Amniotic stem cell (primary cell): Measurements from ENCODE around the gene PPP1R2.
"Not testable (repeated sequence)": the region's sequence is repeated elsewhere in the genome, so short reads cannot be mapped to it uniquely, and the experiment has no call there.

Experiments used
- DNase-seq: peaks from one replicate; lab custom pipeline; 2025; lab: John Stamatoyannopoulos, UW

Gene PPP1R2

DNA sequence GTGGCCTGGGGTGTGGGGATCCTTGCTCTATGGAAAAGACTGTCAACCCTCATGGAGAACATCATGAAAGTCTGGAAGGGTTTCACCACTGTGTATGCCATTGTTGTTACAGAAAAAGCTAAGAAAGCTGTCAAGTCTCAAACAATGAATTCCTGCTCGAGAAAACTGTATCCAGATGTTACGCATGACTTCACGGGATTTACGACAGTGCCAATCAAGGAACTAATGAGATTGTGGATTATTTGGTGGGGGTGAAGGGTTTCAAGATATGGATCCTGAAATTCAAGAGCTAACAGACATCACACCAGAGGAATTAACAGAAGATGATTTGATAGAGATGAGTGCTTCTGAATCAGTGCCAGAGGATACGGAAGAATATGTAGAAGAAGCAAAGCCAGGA is 7.8 kb downstream of the PPP1R2 start:
- no peak for DNase-seq

DNA sequence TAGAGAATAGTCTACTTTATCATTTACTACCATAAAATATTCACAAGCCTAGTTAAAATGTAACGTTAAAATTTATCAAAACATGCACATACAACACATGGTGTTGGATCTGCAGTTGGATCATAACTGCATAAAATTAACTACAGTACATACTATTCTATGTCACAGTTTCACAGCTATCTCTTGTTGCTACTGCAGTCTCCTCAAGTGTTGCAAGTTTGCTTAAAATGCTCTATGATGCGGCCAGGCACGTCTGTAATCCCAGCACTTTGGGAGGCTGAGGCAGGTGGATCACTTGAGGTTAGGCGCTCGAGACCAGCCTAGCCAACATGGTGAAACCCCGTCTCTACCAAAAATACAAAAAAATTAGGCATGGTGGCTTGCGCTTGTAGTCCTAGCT is 10.3 kb downstream of the PPP1R2 start:
- no peak for DNase-seq

DNA sequence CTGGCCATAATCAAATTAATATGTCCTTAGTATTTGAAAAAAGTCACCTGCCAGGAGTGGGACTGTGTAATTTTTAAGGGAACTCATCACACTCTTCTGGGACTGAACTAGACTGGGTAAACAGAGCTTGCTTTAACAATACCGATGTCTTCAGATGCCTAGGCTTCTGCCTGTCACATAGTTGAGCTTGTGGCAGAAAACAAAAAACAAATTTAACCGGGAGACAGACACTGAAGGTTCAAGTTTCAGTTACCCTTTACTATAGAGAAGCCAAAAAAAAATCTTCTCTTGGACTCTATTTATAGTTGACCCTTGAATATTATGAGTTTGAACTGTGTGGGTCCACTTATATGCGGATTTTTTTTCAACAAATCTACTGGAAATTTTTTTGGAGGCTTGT is 10.8 kb downstream of the PPP1R2 start:
- DNase-seq, result no peak

DNA sequence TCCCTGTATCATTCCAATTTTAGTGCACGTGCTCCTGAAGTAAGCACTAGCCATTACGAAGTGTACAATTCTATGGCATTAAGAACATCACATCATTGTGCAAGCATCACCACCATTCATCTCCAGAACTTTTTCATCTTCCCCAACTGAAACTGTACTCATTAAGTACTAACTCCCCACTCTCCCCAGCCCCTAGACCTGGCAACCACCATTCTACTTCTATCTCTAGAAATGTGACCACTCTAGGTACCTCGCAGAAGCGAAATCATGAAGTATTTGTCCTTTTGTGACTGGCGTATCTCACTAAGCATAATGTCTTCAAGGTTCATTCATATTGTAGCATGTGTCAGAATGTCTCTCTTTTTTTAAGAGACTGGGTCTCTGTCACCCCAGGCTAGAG is 11.4 kb downstream of the PPP1R2 start:
- no peak for DNase-seq

DNA sequence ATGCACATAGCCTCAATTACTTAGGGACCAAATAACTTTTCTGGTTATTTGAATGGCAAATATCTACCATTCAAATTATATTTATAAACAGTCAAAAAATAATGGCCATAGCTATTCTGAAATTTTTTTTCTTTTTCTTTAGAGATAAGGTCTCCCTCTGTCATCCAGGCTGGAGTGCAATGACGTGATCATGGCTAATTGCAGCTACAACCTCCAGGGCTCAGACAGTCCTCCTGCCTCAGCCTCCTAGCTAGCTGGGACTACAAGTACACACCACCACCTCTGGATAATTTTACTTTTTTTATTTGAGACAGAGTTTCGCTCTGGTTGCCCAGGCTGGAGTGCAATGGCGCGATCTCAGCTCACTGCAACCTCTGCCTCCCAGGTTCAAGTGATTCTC is 16.6 kb downstream of the PPP1R2 start:
- no peak for DNase-seq

DNA sequence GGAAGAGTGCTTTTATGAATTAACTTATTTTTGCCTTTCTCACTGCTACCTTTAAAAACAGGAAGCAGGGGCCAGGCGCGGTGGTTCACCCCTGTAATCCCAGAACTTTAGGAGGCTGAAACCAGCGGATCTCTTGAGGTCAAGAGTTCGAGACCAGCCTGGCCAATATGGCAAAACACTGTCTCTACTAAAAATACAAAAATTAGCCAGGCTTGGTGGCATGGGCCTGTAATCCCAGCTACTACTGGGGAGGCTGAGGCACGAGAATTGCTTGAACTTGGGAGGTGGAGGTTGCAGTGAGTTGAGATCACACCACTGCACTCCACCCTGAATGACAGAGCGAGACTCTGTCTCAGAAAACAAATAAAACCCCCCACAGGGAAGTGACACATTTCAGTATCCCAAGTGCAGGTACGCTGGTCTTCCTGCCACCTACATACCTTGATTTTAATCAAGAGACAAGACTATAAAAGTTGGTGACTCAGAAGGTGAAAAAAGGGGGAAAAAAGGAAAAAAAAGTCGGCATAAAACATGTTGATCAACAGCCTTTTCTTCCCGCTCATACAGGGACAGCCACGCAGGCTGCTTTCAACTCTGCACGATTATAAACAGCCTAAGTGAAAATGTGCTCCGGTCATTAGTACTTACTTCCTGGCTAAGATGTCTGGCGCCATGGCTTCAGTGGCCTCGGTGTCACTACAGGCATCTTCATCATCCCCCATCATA is 18.8 kb downstream of the PPP1R2 start:
- no peak for DNase-seq

DNA sequence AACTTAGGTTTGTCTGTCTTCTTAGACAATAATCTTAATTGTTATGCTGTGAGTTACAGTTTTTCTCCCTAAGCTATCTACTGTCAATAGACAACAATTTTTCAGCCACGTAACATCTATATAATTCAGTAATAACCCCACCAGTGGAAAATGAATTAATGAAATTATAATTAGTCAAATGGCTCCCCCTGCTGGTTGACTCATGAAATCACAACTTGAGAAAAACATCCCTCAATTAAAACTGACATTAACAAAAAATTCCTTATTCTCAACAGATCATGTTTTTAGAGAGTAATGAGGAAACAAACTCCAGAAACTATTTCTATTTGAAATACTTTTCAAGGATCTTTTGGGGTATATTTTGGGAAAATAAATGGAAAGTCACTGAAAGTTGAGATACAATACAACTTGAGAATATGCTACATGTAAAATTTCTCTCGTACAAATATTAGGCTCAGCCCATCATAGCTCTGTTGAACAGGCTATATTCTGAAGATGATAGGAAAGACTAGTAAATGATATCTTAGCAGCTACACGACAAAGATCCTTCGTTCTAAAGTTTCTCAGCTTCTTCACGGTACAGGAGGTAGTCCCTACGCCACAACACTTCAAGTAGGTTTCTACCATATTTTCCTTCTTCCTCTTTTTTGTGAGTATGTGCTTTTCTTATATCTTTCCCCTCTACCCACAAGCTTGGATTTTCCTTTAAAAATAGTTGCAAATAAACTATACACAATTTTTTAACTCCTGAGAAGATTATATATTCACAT is 20.7 kb downstream of the PPP1R2 start:
- no peak for DNase-seq

DNA sequence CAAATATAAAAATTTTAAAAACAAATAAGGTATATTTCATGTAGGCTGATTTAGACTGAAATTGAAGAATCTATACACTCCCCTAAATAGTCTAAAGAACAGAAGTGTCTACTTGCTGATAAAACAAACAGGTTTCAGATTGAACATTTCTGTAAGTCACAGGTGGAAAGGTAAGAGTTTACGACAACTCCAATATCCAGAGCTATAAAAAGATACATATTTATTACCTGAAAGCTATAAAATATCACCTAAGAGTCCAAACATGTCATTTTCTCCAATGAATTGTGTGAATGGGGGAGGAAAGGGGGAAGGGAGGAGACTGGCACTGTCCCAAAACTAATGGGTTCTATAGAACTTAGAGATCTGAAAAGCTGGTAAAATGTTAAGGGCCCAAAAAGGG is 26.1 kb downstream of the PPP1R2 start:
- no peak for DNase-seq

DNA sequence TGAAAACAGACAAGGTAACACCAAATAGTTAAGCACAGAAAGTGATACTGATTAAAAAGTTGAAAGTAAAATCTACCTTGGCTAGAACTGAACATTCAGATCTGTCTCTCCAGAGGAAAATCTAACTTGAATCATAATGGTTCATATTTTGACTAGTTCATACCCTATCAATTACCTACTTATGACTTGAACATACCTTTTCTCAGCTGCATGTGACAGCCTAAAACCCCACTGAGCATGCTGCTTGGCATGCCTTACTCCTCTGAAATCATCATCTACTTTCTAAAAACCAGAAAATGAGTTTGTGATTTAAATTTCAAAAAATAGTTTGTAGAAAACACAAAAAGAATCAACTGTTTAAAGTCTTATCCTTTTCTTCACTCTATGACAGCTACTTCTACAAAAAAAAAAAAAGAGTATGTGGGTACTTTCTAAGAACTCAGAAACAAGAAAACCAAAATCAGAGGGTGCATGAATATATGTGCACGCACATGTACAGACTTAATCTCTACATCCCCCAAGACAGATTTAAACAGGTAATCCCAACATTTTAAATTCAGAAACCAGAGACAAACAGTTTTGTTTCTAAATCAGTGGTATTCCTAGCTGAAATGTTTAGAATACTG is 28.4 kb downstream of the PPP1R2 start:
- DNase-seq, result not testable (repeated sequence)

DNA sequence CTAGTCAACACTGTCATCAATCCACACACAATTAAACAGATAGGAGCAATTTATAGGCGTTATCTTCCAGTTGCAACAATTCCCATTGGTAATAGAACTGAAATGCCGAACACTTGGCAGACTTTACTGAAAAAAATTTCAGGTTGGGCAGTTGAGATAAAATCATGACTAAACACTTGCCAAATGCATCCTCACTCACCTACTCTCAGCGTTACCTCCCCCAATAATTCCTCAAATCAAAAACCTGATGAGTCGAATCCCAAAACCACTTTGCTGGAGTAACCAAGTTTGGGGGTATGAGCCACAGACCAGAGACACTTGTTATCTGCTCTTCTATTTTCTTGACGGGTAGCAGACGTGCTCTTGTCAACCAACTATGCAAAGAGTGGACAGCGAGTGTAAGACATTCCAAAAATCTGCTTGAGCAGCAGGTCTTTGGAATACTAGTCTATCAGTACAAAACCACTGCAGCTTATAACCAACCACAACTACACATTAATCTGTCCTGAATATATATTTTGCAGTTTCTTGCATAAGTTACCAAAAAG is 30.3 kb downstream of the PPP1R2 start:
- DNase-seq, result no peak

DNA sequence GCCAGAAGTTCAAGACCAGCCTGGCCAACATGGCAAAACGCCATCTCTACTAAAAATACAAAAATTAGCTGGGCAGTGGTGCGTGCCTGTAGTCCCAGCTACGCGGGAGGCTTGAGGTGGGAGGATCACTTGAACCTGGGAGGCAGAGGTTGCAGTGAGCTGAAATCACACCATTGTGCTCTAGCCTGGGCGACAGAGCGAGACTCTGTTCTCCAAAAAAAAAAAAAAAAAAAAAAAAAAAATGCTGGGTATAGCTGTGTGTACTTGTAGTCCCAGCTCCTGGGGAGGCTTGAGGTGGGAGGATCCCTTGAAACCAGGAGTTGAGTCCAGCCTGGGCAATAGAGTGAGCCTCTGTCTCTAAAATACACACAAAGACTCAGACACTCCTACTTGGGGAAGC is 32.0 kb downstream of the PPP1R2 start:
- DNase-seq, result no peak

DNA sequence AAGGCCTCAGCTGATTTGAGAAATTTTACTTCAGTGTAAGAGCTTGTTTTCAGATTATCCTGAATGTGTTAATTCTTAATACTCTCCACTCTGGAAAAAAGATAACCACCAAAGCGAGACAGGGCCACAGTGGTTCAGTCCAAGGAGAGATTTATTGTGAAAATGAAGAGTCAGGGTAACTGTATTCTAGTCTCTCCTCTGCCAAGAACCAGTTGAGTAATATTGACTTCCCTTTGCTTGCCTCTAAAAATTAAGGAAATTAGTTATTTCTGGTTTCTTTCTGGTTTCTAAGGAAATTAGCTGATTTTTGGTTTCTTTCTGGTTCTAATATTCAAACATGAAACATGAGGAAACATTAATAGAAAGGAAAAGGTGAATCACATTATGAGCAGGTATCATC is 34.9 kb downstream of the PPP1R2 start:
- no peak for DNase-seq

DNA sequence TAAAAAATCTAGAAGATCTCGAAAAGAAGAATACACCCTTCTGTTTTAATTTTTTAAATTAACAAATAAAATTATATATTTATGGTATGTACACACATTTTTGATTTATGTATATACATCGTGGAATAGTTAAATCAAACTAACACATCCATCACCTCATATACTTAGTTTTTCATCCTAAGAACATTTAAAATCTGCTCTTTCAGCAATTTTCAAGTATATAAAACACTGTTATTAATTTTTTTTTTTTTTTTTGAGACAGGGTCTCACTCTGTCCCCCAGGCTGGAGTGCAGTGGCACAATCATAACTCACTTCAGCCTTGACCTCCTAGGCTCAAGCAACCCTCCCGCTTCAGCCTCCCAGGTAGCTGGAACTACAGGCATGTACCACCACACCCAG is 67.5 kb downstream of the PPP1R2 start:
- no peak for DNase-seq

DNA sequence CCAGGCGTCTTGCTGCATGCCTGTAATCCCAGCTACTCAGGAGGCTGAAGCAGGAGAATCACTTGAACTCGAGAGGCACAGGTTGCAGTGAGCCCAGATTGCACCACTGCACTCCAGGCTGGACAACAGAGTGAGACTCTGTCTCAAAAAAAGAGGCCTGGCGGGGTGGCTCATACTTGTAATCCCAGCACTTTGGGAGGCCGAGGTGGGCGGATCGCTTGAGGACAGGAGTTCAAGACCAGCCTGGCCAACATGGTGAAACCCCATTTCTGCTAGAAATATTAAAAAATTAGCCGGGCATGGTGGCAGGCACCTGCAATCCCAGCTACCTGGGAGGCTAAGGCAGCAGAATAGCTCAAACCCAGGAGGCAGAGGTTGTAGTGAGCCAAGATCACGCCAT is 68.0 kb downstream of the PPP1R2 start:
- not testable (repeated sequence) for DNase-seq

DNA sequence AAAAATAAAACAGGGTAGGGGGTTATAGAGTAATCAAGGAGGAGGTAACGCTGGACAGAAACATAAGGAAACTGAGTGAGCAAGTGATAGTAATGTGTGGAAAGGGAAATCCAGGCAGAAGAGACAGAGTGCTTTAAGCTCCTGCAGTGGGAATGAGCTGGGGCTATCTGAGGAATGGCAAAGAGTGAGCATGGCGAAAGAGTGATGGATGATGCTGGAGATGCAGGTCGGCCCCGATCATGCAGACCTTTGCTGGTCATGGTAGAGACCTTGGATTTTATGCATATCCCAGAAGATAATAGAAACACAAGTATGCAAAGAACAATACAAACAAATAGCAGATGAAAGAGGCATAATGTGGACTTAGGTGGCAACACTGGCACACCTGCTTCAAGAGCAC is 74.3 kb downstream of the PPP1R2 start:
- DNase-seq, result no peak

DNA sequence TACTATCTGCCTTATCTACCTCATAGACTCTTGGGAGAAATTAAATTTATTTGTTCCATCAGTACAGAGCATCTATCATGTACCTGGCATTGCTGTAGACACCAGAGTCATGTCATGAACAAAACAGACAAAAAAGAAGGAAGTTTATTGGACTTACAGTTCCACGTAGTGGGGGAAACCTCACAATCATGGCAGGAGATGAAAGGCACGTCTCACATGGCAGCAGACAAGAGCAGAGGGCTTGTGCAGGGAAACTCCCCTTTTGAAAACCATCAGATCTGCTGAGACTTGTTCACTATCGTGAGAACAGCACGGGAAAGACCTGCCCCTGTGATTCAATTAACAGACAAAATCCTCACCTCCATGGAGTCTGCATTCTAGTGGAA is 74.7 kb downstream of the PPP1R2 start:
- DNase-seq, result no peak

DNA sequence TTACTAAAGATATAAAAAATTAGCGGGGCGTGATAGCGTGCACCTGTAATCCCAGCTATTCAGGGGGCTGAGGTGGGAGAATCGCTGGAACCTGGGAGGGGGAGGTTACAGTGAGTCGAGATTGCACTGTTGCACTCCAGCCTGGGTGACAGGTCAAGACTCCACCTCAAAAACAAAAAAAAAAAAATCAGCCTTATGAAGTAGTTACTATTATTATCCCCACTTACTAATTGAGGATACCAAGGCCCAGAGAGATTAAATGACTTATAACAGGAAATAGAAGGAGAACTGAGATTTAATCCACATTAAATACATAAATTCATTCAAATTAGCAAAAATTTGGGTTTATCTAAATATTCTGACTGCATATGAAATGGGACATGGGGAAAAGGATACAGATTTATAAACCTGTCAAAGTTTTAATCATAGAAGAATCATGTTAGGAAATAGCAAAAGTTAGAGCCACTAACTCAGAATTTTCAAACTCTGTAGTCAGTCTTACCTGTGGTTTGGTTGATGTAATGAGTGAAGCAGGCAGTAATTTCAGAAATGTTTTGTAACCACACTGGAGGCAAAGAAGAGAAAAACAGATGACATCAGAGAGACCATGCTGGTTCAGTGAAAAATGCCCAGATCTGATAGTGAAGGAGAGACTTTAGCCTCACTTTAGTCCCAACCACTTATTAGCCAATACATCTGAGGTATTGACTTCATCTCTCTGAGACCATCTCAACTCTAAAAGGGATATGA is 75.3 kb downstream of the PPP1R2 start:
- no peak for DNase-seq

DNA sequence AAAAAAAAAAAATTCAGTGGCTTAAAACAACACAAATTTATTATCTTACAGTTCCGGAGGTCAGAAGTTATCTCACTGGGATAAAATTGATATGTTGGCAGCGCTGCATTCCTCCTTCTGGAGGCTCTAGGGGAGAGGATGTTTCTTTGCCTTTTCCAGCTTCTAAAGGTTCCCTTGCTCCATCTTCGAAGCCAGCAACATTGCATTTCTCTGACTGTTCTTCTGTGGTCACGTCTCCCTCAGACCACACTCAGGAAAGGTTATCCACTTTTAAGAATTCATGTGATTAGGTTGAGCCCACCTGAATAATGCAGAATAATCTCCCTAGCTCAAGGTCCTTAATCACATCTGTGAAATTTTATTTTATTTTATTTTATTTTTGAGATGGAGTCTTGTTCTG is 76.9 kb downstream of the PPP1R2 start:
- DNase-seq, result no peak
